DMS153 (cell line): ENCODE measurements around the gene PPP2R5C.

Experiments used
- DNase-seq: peaks from one replicate; lab custom pipeline; 2025; lab: John Stamatoyannopoulos, UW

PPP2R5C gene

DNA sequence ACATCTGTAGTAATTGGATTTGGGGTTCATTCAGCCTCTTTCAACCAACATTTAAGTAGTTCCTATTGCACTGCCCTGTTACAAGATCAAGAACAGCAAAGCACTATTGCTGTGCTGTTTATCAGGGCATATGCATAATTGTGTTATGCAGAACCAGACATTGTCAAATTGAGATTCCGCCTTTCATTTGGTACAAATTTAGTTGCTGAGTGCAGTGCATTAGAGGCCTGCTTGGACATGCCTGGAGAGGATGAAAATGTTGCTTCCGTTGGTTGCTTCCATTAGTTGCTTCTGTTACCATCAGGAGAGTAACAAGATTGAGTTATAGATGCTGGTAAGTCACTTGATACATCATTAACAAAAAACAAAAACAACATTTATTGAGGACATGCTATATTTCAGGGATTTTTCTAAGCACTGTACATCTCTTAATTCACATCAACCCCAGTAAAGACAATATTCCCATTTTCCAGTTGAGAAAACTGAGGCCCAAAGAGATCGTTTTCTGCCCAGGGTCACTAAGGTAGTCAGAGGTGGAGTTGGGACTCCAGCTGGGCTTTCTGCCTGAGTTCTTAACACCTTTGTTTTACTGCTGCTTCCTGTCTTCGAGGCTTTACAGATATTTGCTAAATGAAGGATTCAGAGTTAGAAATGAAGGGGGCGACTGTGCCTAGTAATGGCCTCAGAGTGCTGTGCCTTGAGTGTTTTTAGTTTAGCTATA lies 79.3 kb downstream of the PPP2R5C start:
- DNase-seq, result no peak

GRCh38 chr14:101843038-101843437 lies 81.5 kb downstream of the PPP2R5C start:
- DNase-seq, result no peak

GRCh38 chr14:101843665-101844064 lies 82.2 kb downstream of the PPP2R5C start:
- DNase-seq, result no peak

DNA sequence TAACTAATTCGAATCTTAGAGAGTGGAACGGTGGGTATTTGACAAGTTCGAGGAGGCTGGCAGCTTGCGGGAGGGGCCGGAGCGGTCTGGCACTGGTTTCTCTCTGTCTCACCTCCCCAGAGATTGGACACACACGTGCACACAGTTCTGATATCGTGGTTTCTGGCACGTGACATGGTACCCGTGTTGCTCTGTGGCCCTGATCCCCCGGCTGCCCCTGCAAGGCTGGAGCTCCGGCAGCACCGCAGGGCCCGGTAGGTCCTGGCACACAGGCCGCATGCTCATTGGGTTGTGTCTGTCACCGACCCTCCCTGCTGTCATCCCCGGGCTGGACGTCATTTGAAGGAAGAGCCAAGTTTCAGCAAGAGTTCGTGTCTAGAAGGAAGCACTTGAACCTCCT lies 82.7 kb downstream of the PPP2R5C start:
- no peak for DNase-seq

- DNase-seq, result no peak
Observed at GRCh38 chr14:101844751-101845150, 83.2 kb downstream of the PPP2R5C start.

GRCh38 chr14:101845496-101845895 lies 84.0 kb downstream of the PPP2R5C start:
- DNase-seq, result no peak

DNA sequence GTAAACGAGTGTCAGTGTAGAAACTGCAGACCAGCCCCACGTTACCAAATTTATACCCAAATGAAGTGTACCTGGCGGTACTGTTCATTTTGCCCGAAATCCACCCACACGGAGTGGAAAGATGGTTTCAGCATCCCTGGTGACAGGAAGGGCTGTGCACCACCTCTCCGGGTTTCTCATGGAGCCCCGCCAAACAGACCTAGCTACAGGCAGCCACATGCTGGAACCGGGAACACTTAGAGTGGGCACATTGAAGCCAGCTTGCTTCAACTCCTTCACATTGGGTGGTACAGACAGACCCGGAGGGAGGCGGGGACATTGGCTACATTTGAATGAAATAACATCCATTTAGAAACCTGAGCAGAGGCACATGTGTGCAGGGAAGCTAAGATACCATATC lies 84.4 kb downstream of the PPP2R5C start:
- DNase-seq, result no peak

DNA sequence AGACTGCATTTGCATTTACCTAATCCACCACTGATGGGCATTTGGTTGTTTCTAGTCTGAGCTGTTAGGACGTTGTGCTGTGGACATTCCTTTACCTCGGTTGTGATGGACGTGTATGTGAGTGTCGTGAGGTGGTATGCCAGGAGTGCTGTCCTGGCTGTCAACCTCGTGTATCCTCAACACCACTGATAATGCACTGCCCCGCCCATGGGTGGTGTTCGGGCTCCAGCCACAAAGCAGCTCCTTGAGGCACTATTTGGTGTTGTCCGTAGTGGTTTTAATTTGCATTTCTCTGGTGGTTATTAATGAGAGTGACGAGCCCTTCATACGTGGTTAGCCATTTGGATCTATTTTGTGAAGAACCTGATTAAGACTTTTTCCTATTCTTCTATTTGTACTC lies 87.6 kb downstream of the PPP2R5C start:
- DNase-seq, result no peak

DNA sequence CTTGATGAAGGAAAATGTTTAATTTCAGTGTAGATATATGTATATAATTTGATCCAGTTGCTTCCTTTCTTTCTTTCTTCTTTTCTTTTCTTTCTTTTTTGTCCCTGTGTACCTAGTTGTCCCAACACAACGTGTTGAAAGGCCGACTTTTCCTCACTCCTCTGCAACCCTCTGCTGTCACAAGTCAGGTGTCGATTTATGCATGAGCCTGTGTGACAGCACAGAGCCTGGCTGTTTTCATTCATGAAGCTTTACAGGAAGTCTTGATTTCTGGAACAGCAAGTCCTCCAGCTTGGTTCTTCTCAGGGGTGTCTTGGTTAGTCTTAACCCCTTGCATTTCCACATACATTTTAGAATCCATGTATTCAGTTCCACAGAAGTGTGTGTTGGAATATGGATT lies 88.1 kb downstream of the PPP2R5C start:
- no peak for DNase-seq

- no peak for DNase-seq
Observed at GRCh38 chr14:101851183-101851582, 89.7 kb downstream of the PPP2R5C start.

DNA sequence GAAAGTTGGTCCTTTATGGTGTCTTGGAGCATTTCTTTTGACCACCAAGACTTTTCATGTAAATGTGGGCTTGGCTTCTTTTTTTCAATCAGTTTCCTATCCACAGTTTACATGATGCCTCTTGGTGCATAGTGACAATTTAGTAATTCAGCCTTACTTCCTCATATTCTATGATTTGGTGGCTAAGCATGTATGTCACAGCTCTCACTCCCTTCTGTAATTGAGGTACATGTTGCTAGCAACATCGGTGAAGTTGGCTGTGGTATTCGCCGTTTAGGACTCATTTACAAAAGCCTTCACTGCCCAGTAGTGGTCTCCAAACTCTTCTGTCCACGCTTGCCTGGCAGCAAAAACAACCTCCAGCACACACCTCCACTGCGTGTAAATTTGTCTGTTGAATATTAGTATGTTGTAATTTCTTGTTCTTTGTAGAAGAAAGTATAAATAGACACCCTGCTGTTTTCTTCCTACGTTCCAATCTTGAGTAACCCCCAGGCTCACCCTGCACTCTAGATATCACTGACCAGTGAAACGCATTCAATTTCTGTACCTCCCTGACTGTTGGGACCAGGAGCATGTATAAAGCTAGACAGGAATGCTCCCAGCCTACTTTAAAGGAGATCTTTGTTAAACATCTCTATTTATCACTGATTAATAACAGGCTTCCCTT lies 90.4 kb downstream of the PPP2R5C start:
- DNase-seq, result no peak

GRCh38 chr14:101852785-101853184 lies 91.3 kb downstream of the PPP2R5C start:
- no peak for DNase-seq

DNA sequence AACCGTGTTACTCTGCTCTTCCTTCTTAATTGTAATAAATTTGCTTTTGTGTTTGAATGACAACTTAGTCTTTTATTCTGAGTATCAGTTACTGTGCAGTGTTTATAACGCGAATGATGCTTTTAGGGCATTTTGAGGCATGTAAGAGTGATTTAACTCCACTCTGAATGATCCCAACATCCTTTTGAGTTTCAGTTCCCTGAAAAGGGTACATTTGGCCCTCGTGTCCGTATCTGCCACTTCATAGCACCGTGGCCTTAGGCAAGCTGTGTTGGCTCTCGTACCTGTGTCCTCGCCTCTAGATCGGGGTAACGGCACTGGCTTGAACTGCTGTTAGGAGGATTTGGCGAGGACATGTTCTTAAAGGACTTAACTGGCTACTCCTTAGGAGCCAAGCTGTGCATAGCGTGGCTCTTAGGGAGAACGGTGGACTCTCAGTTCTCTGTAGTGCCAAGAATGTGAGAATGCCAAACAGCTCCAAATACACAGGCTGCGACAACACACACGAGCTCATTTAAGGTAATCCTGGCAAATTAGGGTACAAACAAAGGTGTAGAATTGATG lies 92.0 kb downstream of the PPP2R5C start:
- no peak for DNase-seq

DNA sequence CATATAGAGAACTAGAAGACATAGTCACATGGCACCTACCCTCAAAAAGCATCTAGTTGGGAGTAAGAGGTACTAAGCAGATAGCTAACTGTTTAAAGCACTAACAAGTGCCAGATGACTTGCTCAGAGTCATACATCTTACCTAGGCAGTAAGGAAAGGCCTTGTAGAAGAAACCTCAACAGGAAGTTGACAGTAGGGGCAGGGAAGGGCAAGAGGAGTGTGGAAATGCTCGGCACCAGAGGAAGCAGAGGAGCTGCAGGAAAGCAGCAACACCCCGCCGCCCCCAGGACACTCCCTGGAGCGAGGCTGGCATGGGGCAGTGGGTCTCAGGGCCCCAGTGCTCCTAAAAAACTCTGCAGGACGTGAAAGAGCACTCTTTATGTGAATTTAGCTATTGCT lies 92.9 kb downstream of the PPP2R5C start:
- DNase-seq, result no peak

GRCh38 chr14:101855958-101856357 lies 94.4 kb downstream of the PPP2R5C start:
- DNase-seq, result no peak

DNA sequence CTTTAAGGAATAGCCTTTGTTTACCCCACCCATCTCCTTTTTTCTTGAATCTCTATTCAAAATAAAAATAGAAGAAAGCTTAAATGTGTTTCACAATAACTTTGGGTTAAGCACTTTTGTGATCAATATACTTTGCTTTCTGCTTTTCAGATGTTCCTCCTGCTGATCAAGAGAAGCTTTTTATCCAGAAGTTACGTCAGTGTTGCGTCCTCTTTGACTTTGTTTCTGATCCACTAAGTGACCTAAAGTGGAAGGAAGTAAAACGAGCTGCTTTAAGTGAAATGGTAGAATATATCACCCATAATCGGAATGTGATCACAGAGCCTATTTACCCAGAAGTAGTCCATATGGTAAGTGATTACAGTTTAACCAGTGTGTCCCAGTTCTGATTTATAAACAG lies 95.0 kb downstream of the PPP2R5C start:
- no peak for DNase-seq

- no peak for DNase-seq
Observed at GRCh38 chr14:101857226-101857625, 95.7 kb downstream of the PPP2R5C start.

GRCh38 chr14:101858791-101859537 lies 97.5 kb downstream of the PPP2R5C start:
- no peak for DNase-seq

- DNase-seq, result no peak
Observed at GRCh38 chr14:101859538-101859902, 98.0 kb downstream of the PPP2R5C start.

GRCh38 chr14:101859958-101860357 lies 98.4 kb downstream of the PPP2R5C start:
- no peak for DNase-seq

- DNase-seq, result no peak
Observed at GRCh38 chr14:101861464-101861863, 100.0 kb downstream of the PPP2R5C start.

- DNase-seq, result no peak
Observed at GRCh38 chr14:101862177-101862576, 100.7 kb downstream of the PPP2R5C start.

- DNase-seq, result no peak
Observed at GRCh38 chr14:101862711-101863110, 101.2 kb downstream of the PPP2R5C start.
